Mesenchymal stem cell (in vitro differentiated cells and primary cell): ENCODE results near the gene GCK.

ENCODE experiments used
- DNase-seq: peaks from one replicate; pipeline ENCODE4 v3.0.0-alpha.2; 2013
- H2AFZ ChIP-seq: one replicate; pipeline ENCODE4 v1.6.1; 2013; ENCODE audit warnings: low read depth, mild to moderate bottlenecking, control low read depth, inconsistent platforms, low read length, moderate library complexity
- H2AK5ac ChIP-seq: 2 replicates; pipeline ENCODE4 v1.6.1; 2013; ENCODE audit warnings: low read length, moderate library complexity, mild to moderate bottlenecking, inconsistent platforms; ENCODE audit not compliant: severe bottlenecking
- H2BK120ac ChIP-seq: one replicate; pipeline ENCODE4 v1.6.1; 2013; ENCODE audit warnings: low read depth, mild to moderate bottlenecking, inconsistent platforms, low read length, moderate library complexity
- H2BK12ac ChIP-seq, 2 experiments: one replicate each; pipeline ENCODE4 v1.6.1; 2013; ENCODE audit warnings: inconsistent platforms in 2 of 2, low read length in 2 of 2, mild to moderate bottlenecking in 2 of 2, moderate library complexity in 2 of 2, control low read depth in 1 of 2
- H2BK15ac ChIP-seq: one replicate; pipeline ENCODE4 v1.6.1; 2013; ENCODE audit warnings: mild to moderate bottlenecking, low read depth, inconsistent platforms; ENCODE audit not compliant: poor library complexity, severe bottlenecking
- H2BK5ac ChIP-seq: 2 replicates; pipeline ENCODE4 v1.6.1; 2013; ENCODE audit warnings: low read depth, mild to moderate bottlenecking, low read length, control low read depth, inconsistent platforms; ENCODE audit not compliant: poor library complexity, severe bottlenecking
- H3K14ac ChIP-seq, 2 experiments: one replicate each; pipeline ENCODE4 v1.6.1; 2013; ENCODE audit warnings: inconsistent platforms in 2 of 2, low read length in 2 of 2, control low read depth in 1 of 2, mild to moderate bottlenecking in 1 of 2, moderate library complexity in 1 of 2
- H3K18ac ChIP-seq, 2 experiments: one replicate each; pipeline ENCODE4 v1.6.1; 2013; ENCODE audit warnings: inconsistent platforms in 2 of 2, low read length in 2 of 2, control low read depth in 1 of 2, low read depth in 1 of 2, mild to moderate bottlenecking in 1 of 2
- H3K23ac ChIP-seq, 2 experiments: one replicate each; pipeline ENCODE4 v1.6.1; 2013; ENCODE audit warnings: inconsistent platforms in 2 of 2, low read length in 2 of 2, mild to moderate bottlenecking in 2 of 2, moderate library complexity in 2 of 2, control low read depth in 1 of 2
- H3K27ac ChIP-seq: 2 replicates; pipeline ENCODE4 v1.5.1; 2013; ENCODE audit warnings: mild to moderate bottlenecking, moderate library complexity, low read length, control low read depth, inconsistent platforms; ENCODE audit not compliant: poor library complexity, severe bottlenecking
- H3K27me3 ChIP-seq, 2 experiments: 2 replicates each; pipeline versions ENCODE4 v1.6.1 to v1.7.0; 2013; ENCODE audit warnings: low read length in 2 of 2, mild to moderate bottlenecking in 2 of 2, moderate library complexity in 2 of 2, control low read depth in 1 of 2, inconsistent platforms in 1 of 2; ENCODE audit not compliant: control insufficient read depth in 1 of 2, insufficient read depth in 1 of 2
- H3K36me3 ChIP-seq, 2 experiments: 2 replicates each; pipeline versions ENCODE4 v1.6.1 to v1.7.0; 2013; ENCODE audit warnings: low read length in 2 of 2, control low read depth in 1 of 2, inconsistent platforms in 1 of 2, low read depth in 1 of 2, mild to moderate bottlenecking in 1 of 2; ENCODE audit not compliant: insufficient read depth in 2 of 2, control insufficient read depth in 1 of 2
- H3K4ac ChIP-seq, 2 experiments: one replicate each; pipeline ENCODE4 v1.6.1; 2013; ENCODE audit warnings: inconsistent platforms in 2 of 2, low read length in 2 of 2, mild to moderate bottlenecking in 2 of 2, moderate library complexity in 2 of 2, control low read depth in 1 of 2, low read depth in 1 of 2
- H3K4me1 ChIP-seq: 2 replicates; pipeline ENCODE4 v1.6.1; 2013; ENCODE audit warnings: low read depth, low read length, control low read depth; ENCODE audit not compliant: control insufficient read depth, insufficient read depth
- H3K4me2 ChIP-seq: 2 replicates; pipeline ENCODE4 v1.6.1; 2013; ENCODE audit warnings: low read length, mild to moderate bottlenecking, inconsistent platforms; ENCODE audit not compliant: poor library complexity, severe bottlenecking
- H3K4me3 ChIP-seq, 2 experiments: 2 replicates each; pipeline versions ENCODE4 v1.5.1 to v1.7.0; 2013; ENCODE audit warnings: low read length in 2 of 2, mild to moderate bottlenecking in 2 of 2, control low read depth in 1 of 2, low read depth in 1 of 2; ENCODE audit not compliant: insufficient read depth in 1 of 2
- H3K79me1 ChIP-seq: replicated peaks from 2 replicates; pipeline ENCODE4 v1.6.1; 2013; ENCODE audit warnings: mild to moderate bottlenecking, control low read depth, low read length, inconsistent platforms; ENCODE audit not compliant: poor library complexity, severe bottlenecking
- H3K9ac ChIP-seq: 2 replicates; pipeline ENCODE4 v1.7.0; 2013; ENCODE audit warnings: mild to moderate bottlenecking, low read length, moderate library complexity
- H3K9me3 ChIP-seq: 2 replicates; pipeline ENCODE4 v1.7.0; 2013; ENCODE audit warnings: mild to moderate bottlenecking, low read length; ENCODE audit not compliant: control insufficient read depth
- H4K8ac ChIP-seq: one replicate; pipeline ENCODE4 v1.6.1; 2013; ENCODE audit warnings: inconsistent platforms, mild to moderate bottlenecking, low read length, moderate library complexity
- H4K91ac ChIP-seq: one replicate; pipeline ENCODE4 v1.6.1; 2013; ENCODE audit warnings: mild to moderate bottlenecking, low read length, inconsistent platforms
- WGBS: methylation state at CpG from one replicate; pipeline ENCODE4 v1.1.7; 2013; ENCODE audit warnings: mixed read lengths; 5-methylcytosine and 5-hydroxymethylcytosine counted together

GCK gene

DNA sequence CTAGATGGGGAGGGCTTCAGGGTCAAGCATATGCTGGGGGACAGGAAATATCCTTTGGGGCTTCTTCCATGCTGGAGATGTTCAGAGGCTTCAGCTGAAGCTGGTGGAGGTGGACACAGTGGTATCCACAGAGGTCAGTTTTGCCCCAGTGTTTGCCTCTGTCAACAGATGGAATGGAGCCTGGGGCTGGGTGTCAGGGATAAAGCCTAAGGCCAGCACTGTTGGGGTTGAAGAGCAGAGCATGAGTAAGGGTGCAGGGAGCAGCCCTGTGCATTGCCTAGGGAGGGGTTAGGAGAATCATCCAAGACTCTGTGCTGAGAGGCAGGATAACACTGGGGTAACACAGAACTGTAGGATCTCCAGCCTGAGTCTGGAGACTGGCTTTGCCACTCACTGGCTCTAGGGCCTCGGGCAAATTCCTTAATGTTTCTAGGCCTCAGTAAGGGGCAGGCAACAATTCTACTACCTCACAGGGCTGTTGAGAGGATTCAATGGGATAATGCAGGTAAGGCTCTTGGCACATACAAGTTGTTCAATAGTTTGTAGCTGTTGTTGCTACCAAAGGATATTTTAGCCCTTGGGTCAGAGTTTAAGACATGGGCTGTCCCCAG is 26.3 kb downstream of the GCK start:
- no peak overlapping the region for H3K4me2 ChIP-seq
- H3K14ac ChIP-seq = peak overlapping the region in 1 of 2 experiments; percentile 53
- peak overlapping the region; percentile 53 for H4K91ac ChIP-seq
- H2BK5ac ChIP-seq = no peak overlapping the region
- H3K4me3 ChIP-seq = no peak overlapping the region
- 88% methylated on average over 1 of the region's 1 CpG for WGBS
- peak overlapping the region in 1 of 2 experiments; percentile 70 for H3K4ac ChIP-seq
- peak overlapping the region; percentile 23 for H2BK120ac ChIP-seq
- H3K4me1 ChIP-seq = peaks cover 11% of the 10 kb centered on the region
- H2BK12ac ChIP-seq = peak overlapping the region; percentile 7 to 45
- H2AK5ac ChIP-seq = peak overlapping the region; percentile 7
- no peaks in the 10 kb centered on the region for H3K9me3 ChIP-seq
- H4K8ac ChIP-seq = peak overlapping the region; percentile 67
- no peak overlapping the region for H2AFZ ChIP-seq
- peak overlapping the region; percentile 98 for H3K27ac ChIP-seq
- peak overlapping the region; percentile 1 to 58 for H3K18ac ChIP-seq
- no peak overlapping the region for H3K23ac ChIP-seq
- no peak for DNase-seq
- no peak overlapping the region for H2BK15ac ChIP-seq
- no peaks in the 10 kb centered on the region for H3K36me3 ChIP-seq
- H3K79me1 ChIP-seq = no peaks in the 10 kb centered on the region
- no peaks in the 10 kb centered on the region for H3K27me3 ChIP-seq
- no peak overlapping the region for H3K9ac ChIP-seq

GRCh38 chr7:44162179-44162578 is 27.1 kb downstream of the GCK start:
- Histone ChIP-seq H3K27ac (no peak overlapping the region), H3K9ac (no peak overlapping the region), H3K4me1 (peaks cover 17% of the 10 kb centered on the region), H4K91ac (peak overlapping the region; percentile 22), H2BK5ac (no peak overlapping the region), H3K4me3 (no peak overlapping the region), H3K18ac (peak overlapping the region in 1 of 2 experiments; percentile 28), H3K27me3 (peaks cover 0 to 1% of the 10 kb centered on the region in 2 experiments), H2AFZ (peak overlapping the region; percentile 57), H2BK12ac (peak overlapping the region in 1 of 2 experiments; percentile 56), H3K9me3 (no peaks in the 10 kb centered on the region), H4K8ac (peak overlapping the region; percentile 19), H3K23ac (no peak overlapping the region), H3K79me1 (no peaks in the 10 kb centered on the region), H2BK15ac (no peak overlapping the region), H3K14ac (no peak overlapping the region), H2BK120ac (no peak overlapping the region), H2AK5ac (peak overlapping the region; percentile 7), H3K4ac (no peak overlapping the region), H3K36me3 (no peaks in the 10 kb centered on the region), H3K4me2 (no peak overlapping the region)
- no peak for DNase-seq
- 76% methylated on average over 4 of the region's 4 CpGs for WGBS

- no peak overlapping the region for H2BK120ac ChIP-seq
- DNase-seq = no peak
- H2BK5ac ChIP-seq = no peak overlapping the region
- H3K4me1 ChIP-seq = peaks cover 18% of the 10 kb centered on the region
- H4K8ac ChIP-seq = no peak overlapping the region
- H3K18ac ChIP-seq = no peak overlapping the region
- no peaks in the 10 kb centered on the region for H3K9me3 ChIP-seq
- WGBS = 98% methylated on average over 2 of the region's 2 CpGs
- H3K79me1 ChIP-seq = no peaks in the 10 kb centered on the region
- no peak overlapping the region for H4K91ac ChIP-seq
- H3K9ac ChIP-seq = no peak overlapping the region
- no peak overlapping the region for H2AK5ac ChIP-seq
- H3K36me3 ChIP-seq = no peaks in the 10 kb centered on the region
- no peak overlapping the region for H2AFZ ChIP-seq
- H3K14ac ChIP-seq = no peak overlapping the region
- no peak overlapping the region for H2BK15ac ChIP-seq
- no peak overlapping the region for H3K23ac ChIP-seq
- H3K27ac ChIP-seq = no peak overlapping the region
- no peak overlapping the region for H3K4ac ChIP-seq
- no peak overlapping the region for H2BK12ac ChIP-seq
- H3K4me3 ChIP-seq = no peak overlapping the region
- no peak overlapping the region for H3K4me2 ChIP-seq
- peaks cover 0 to 8% of the 10 kb centered on the region in 2 experiments for H3K27me3 ChIP-seq
These were observed 27.9 kb downstream of the GCK start for GRCh38 chr7:44161371-44161770.

- no peak overlapping the region for H2AFZ ChIP-seq
- peaks cover 18% of the 10 kb centered on the region for H3K4me1 ChIP-seq
- no peak overlapping the region for H3K4ac ChIP-seq
- H2BK5ac ChIP-seq = no peak overlapping the region
- no peak overlapping the region for H3K27ac ChIP-seq
- H2BK15ac ChIP-seq = no peak overlapping the region
- H3K23ac ChIP-seq = no peak overlapping the region
- no peak overlapping the region for H2BK120ac ChIP-seq
- H3K4me2 ChIP-seq = no peak overlapping the region
- H3K18ac ChIP-seq = no peak overlapping the region
- DNase-seq = no peak
- H3K9ac ChIP-seq = no peak overlapping the region
- H4K8ac ChIP-seq = no peak overlapping the region
- 73% methylated on average over 5 of the region's 5 CpGs for WGBS
- H2AK5ac ChIP-seq = no peak overlapping the region
- H3K79me1 ChIP-seq = no peaks in the 10 kb centered on the region
- no peaks in the 10 kb centered on the region for H3K36me3 ChIP-seq
- no peak overlapping the region for H3K14ac ChIP-seq
- H3K9me3 ChIP-seq = no peaks in the 10 kb centered on the region
- no peak overlapping the region for H3K4me3 ChIP-seq
- no peak overlapping the region for H2BK12ac ChIP-seq
- peaks cover 0 to 16% of the 10 kb centered on the region in 2 experiments for H3K27me3 ChIP-seq
- no peak overlapping the region for H4K91ac ChIP-seq
These were observed 29.2 kb downstream of the GCK start for GRCh38 chr7:44159824-44160630.
